ENCODE data around the gene LIN52. TPM values are rescaled to one million over a fixed set of nuclear protein-coding genes. Genes with fewer than 3 reads are reported as not detected.

Gene LIN52
- total and polyA plus RNA-seq, 2 of the 13 experiments (the other 11 are each of a cell fraction or from before 2014, with no cell fraction given), result 11.4 to 23.3 TPM

GRCh38 chr14:74045522-74045921, 39.2 kb upstream of the LIN52 start:
- POLR2A ChIA-PET, result no interaction called here
- peaks cover 8% of the 10 kb centered on the region for H3K4me1 ChIP-seq (ENCODE audit: insufficient read depth, low read length)
- H2AFZ ChIP-seq (ENCODE audit: low read length), result no peak overlapping the region
- no peak for DNase-seq (ENCODE audit: low spot score)
- no peak overlapping the region for H3K9ac ChIP-seq (ENCODE audit: insufficient read depth, low read depth, low read length)
- no peaks in the 10 kb centered on the region for H3K79me2 ChIP-seq (ENCODE audit: insufficient read depth, low read length)
- TF ChIP-seq ZNF572 (CRISPR knock-in tag; IDR thresholded peaks at IDR 0.05) (no peak), ZSCAN5A (CRISPR knock-in tag; IDR thresholded peaks at IDR 0.05; ENCODE audit: borderline replicate concordance) (no peak)
- TF ChIP-seq, protein P1, sequence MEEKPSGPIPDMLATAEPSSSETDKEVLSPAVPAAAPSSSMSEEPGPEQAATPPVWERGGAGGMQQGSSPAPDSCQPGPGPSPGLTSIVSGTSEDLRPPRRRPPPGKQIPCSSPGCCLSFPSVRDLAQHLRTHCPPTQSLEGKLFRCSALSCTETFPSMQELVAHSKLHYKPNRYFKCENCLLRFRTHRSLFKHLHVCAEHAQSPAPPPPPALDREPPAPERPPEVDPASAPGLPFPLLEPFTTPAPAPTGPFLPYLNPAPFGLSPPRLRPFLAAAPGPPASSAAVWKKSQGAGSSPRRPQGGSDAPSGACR (CRISPR knock-in tag; IDR thresholded peaks at IDR 0.05), result no peak
- no peak for ATAC-seq
- 97% methylated on average over 4 of the region's 4 CpGs for WGBS (ENCODE audit: low lambda C conversion rate)
- in situ Hi-C loops (cut with HindIII; ENCODE audit: extremely low pct_ligation_motif_present, low pct_unique_long_range_greater_than_20kb) (loop anchor here (25.0 kb wide), 1 partner anchor 308 kb away; no protein-coding TSS in a partner anchor), intact Hi-C loops (cut with micrococcal nuclease; ENCODE audit: unreplicated experiment) (no loop called here)
- no peaks in the 10 kb centered on the region for H3K9me3 ChIP-seq (ENCODE audit: low read length)
- no peaks in the 10 kb centered on the region for H3K36me3 ChIP-seq (replicated peaks in 1 of 2; ENCODE audit: control insufficient read depth in 1 of 2, insufficient read depth in 2 of 2, low read length in 2 of 2)
- H3K27me3 ChIP-seq (ENCODE audit: control insufficient read depth in 1 of 2, insufficient read depth in 2 of 2, low read length in 2 of 2), result no peaks in the 10 kb centered on the region
- no peak overlapping the region for H3K4me2 ChIP-seq (ENCODE audit: low read depth, low read length)
- H3K27ac ChIP-seq (ENCODE audit: extremely low read length, insufficient read depth, low read length), result no peak overlapping the region
- no TSS peak for BruUV-seq (replicated peaks)
- no peak for FAIRE-seq
- no peak overlapping the region for H3K4me3 ChIP-seq (replicated peaks in 1 of 3; ENCODE audit: insufficient read depth in 1 of 3, low read depth in 2 of 3, low read length in 3 of 3)
- CTCF ChIA-PET (ENCODE audit: low intra/inter-chr PET ratio, low total read pairs), result no interaction called here
- H4K20me1 ChIP-seq (ENCODE audit: insufficient read depth, low read length), result no peaks in the 10 kb centered on the region

- FAIRE-seq, result no peak
- H3K36me3 ChIP-seq (replicated peaks in 1 of 2; ENCODE audit: control insufficient read depth in 1 of 2, insufficient read depth in 2 of 2, low read length in 2 of 2), result no peaks in the 10 kb centered on the region
These were observed 36.5 kb upstream of the LIN52 start for GRCh38 chr14:74048281-74048680.

More at GRCh38 chr14:74048281-74048680, 36.5 kb upstream of the LIN52 start:
- no peaks in the 10 kb centered on the region for H3K79me2 ChIP-seq (ENCODE audit: insufficient read depth, low read length)
- no peak overlapping the region for H3K4me3 ChIP-seq (replicated peaks in 1 of 3; ENCODE audit: insufficient read depth in 1 of 3, low read depth in 2 of 3, low read length in 3 of 3)
- no peak overlapping the region for H3K9ac ChIP-seq (ENCODE audit: insufficient read depth, low read depth, low read length)
- no peaks in the 10 kb centered on the region for H4K20me1 ChIP-seq (ENCODE audit: insufficient read depth, low read length)
- no peaks in the 10 kb centered on the region for H3K27me3 ChIP-seq (ENCODE audit: control insufficient read depth in 1 of 2, insufficient read depth in 2 of 2, low read length in 2 of 2)
- ChIA-PET POLR2A (no interaction called here), CTCF (ENCODE audit: low intra/inter-chr PET ratio, low total read pairs) (no interaction called here)
- WGBS (ENCODE audit: low lambda C conversion rate), result 66% methylated on average over 3 of the region's 3 CpGs
- H3K4me1 ChIP-seq (ENCODE audit: insufficient read depth, low read length), result peaks cover 8% of the 10 kb centered on the region
- no peak overlapping the region for H2AFZ ChIP-seq (ENCODE audit: low read length)
- DNase-seq (ENCODE audit: low spot score) (no peak), ATAC-seq (no peak)
- in situ Hi-C loops (cut with HindIII; ENCODE audit: extremely low pct_ligation_motif_present, low pct_unique_long_range_greater_than_20kb) (loop anchor here (25.0 kb wide), 1 partner anchor 311 kb away; no protein-coding TSS in a partner anchor), intact Hi-C loops (cut with micrococcal nuclease; ENCODE audit: unreplicated experiment) (no loop called here)
- TF ChIP-seq SRSF1 (optimal IDR thresholded peaks at IDR 0.05; ENCODE audit: low read depth, low read length) (no peak), AGO1 (IDR thresholded peaks at IDR 0.05; ENCODE audit: low read depth, low read length, poor library complexity, severe bottlenecking) (no peak), IRX3 (CRISPR knock-in tag; IDR thresholded peaks at IDR 0.05; ENCODE audit: borderline replicate concordance, low read depth) (no peak), ONECUT2 (CRISPR knock-in tag; IDR thresholded peaks at IDR 0.05) (no peak), DNMT1 (CRISPR knock-in tag; IDR thresholded peaks at IDR 0.05) (no peak), REL (CRISPR knock-in tag; conservative IDR thresholded peaks at IDR 0.05) (no peak)
- TF ChIP-seq, protein P2, sequence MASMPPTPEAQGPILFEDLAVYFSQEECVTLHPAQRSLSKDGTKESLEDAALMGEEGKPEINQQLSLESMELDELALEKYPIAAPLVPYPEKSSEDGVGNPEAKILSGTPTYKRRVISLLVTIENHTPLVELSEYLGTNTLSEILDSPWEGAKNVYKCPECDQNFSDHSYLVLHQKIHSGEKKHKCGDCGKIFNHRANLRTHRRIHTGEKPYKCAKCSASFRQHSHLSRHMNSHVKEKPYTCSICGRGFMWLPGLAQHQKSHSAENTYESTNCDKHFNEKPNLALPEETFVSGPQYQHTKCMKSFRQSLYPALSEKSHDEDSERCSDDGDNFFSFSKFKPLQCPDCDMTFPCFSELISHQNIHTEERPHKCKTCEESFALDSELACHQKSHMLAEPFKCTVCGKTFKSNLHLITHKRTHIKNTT (CRISPR knock-in tag; IDR thresholded peaks at IDR 0.05), result no peak
- no peak overlapping the region for H3K4me2 ChIP-seq (ENCODE audit: low read depth, low read length)
- BruUV-seq (replicated peaks), result no TSS peak
- no peak overlapping the region for H3K27ac ChIP-seq (ENCODE audit: extremely low read length, insufficient read depth, low read length)
- no peaks in the 10 kb centered on the region for H3K9me3 ChIP-seq (ENCODE audit: low read length)

Measured in HepG2 (cell line).